Stimulated activated naive CD8-positive, alpha-beta T cell treated with anti-CD3 and anti-CD28 coated beads, Interleukin-15, amount 100 ng/mL, for 72 hours (primary cell): ENCODE measurements around the gene APRT.
A peak's percentile ranks its signal among the peaks of the same experiment; 100 is the strongest.

Experiments
- ATAC-seq: fragments of 150-1000 bp; cut with Tn5 transposase; 2 replicates; pipeline ENCODE4 v1.10.0; 2021; ENCODE audit warnings: mild to moderate bottlenecking, moderate library complexity
- DNase-seq, 2 donors: peaks; one replicate each; pipeline ENCODE4 v3.0.0; 2021 to 2022
- H3K27ac Mint-ChIP-seq, 2 donors: one replicate each; pipeline ENCODE4 v1.8.0; 2022; ENCODE audit warnings: mild to moderate bottlenecking in 2 of 2, mixed read lengths in 2 of 2, moderate library complexity in 2 of 2
- H3K27me3 Mint-ChIP-seq: one replicate; pipeline ENCODE4 v1.8.0; 2022; ENCODE audit warnings: mixed read lengths
- H3K4me1 Mint-ChIP-seq: one replicate; pipeline ENCODE4 v1.8.0; 2022; ENCODE audit warnings: mild to moderate bottlenecking, mixed read lengths
- H3K4me3 Mint-ChIP-seq, 2 donors: one replicate each; pipeline ENCODE4 v1.8.0; 2022; ENCODE audit warnings: mild to moderate bottlenecking in 2 of 2, mixed read lengths in 2 of 2, moderate library complexity in 1 of 2
- H3K9me3 Mint-ChIP-seq, 2 donors: one replicate each; pipeline ENCODE4 v1.8.0; 2022; ENCODE audit warnings: mixed read lengths in 2 of 2

Gene APRT, protein sequence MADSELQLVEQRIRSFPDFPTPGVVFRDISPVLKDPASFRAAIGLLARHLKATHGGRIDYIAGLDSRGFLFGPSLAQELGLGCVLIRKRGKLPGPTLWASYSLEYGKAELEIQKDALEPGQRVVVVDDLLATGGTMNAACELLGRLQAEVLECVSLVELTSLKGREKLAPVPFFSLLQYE

DNA sequence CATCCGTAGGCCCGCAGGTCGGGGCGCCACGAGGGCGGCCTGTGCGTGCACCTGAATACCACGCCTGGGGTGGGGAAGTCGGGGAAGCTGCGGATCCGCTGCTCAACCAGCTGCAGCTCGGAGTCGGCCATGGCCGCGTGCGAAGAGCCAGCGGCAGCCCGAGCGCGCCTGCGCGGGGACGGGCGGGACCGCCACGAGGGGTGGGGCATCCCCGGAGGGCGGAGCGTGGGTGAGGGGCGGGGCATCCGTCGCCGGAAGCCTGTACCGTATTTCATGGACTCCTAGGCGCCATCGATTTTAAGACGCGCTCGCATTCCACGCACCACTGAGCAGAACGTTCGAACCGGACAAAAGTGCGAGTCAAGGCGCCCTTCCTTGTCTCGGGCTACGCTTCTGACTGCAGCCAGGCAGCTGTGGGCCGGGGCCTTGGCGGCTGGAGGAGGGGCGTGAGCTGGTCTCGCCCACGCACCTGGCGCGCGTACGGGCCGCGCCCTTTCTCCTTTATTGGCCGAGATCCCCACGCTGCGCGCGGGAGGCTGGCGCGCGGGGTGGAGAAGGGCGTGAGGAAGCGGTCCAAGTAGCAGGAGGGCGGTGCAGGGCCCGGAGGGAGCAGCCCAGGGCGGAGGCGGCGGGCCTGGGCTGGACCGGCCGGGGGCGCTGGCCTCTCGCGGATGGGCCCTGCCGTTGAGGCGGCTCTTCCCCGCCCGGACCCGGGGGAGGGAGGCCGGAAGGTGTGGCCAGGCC lies at the start of gene APRT:
Gene APRT, minus strand, starts transcription at position 160 of the 744 bp plus-strand sequence. Its CDS starts 29 bp downstream, at position 131.
- no peaks in the 10 kb centered on the region for H3K27me3 Mint-ChIP-seq
- DNase-seq (peak; percentile 97 to 99), ATAC-seq (peak; percentile 73)
- no peaks in the 10 kb centered on the region for H3K9me3 Mint-ChIP-seq
- H3K4me1 Mint-ChIP-seq = peaks cover 55% of the 10 kb centered on the region
- H3K4me3 Mint-ChIP-seq = peak within 1 kb of the TSS; percentile 98 to 99
- H3K27ac Mint-ChIP-seq = peak within 1 kb of the TSS; percentile 98 to 99

DNA sequence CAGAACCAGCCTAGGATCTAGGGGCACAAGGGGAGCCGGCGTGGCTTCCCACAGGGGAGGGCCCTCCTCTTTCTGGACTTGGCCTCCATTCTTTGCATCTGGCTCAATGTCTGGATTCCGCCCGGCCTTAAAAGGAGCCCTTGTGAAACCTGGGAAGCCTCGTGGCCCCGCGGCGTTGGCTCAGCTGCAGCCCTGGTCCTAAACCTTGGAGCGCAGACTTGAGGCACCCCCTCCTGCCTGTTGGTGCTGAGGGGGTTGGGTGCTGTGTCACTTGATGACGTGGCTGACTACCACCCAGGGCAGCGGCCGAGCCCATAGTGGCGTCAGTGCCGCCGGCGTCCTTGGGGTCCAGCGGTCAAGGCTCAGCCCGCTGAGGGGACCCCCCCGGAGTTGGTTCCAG lies 49.6 kb upstream of the APRT start:
- no peaks in the 10 kb centered on the region for H3K27me3 Mint-ChIP-seq
- H3K27ac Mint-ChIP-seq = no peak overlapping the region
- no peak overlapping the region for H3K4me3 Mint-ChIP-seq
- ATAC-seq (no peak), DNase-seq (no peak)
- peaks cover 14% of the 10 kb centered on the region for H3K4me1 Mint-ChIP-seq
- H3K9me3 Mint-ChIP-seq = no peaks in the 10 kb centered on the region

DNA sequence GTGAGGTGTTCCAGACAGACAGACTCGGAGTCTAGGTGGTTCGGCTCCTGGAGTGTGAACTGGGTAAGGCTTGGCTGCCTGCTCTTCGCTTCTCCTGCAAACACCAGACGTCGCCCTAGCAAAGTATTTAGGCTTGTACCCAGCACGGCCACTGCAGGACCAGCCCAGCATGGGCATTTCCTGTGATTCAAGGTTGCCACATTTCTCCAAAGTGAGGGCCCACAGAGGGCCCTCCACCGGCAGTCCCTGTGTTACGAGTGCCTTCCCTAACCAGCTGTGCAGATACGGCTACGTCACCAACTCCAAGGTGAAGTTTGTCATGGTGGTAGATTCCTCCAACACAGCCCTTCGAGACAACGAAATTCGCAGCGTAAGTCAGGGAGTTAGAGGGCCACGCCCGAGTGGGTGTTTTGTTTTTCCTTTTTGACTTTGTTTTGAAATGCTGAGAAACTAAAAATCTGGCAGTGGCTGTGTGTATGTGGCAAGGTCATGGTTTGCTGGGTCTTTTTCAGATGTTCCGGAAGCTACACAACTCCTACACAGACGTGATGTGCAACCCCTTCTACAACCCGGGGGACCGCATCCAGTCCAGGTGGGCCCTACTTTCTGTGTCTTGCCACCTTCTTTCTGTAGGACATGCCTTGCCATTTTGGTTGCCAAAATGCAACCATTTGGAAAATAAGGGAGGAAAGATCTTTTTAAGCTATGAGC lies 47.8 kb upstream of the APRT start:
- no peaks in the 10 kb centered on the region for H3K27me3 Mint-ChIP-seq
- no peaks in the 10 kb centered on the region for H3K9me3 Mint-ChIP-seq
- H3K4me3 Mint-ChIP-seq = no peak overlapping the region
- peaks cover 31% of the 10 kb centered on the region for H3K4me1 Mint-ChIP-seq
- ATAC-seq (no peak), DNase-seq (no peak)
- H3K27ac Mint-ChIP-seq = no peak overlapping the region

DNA sequence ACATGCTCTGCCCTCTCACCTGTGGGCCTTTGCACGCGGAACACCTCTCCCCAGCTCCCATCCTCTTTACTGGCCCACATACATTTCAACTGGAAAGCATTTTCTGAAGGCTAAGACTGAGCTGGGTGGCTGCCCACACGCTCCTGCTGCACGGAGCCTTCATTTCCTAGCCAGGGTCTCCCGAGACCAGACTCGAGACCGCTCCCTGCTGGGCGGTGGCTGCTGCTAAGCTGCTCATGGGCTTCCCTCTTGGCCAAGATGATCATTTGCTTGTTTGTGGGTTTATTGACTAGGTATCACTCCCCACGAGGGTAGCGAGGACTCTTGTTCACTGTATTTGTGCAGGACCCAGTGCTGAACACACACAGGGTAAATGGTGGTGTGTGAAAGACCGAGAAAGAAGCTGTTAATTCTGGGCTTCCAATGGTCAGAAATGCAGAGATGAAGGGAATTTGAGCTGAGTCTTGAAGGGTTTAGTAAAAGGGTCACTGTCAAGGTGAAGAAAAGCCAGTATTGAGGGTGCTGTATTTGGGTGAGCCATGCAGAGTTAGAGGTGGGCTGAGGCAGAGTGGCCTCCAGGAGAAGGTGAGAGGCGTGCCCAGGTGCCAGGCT lies 46.1 kb upstream of the APRT start:
- H3K9me3 Mint-ChIP-seq = no peaks in the 10 kb centered on the region
- peak; percentile 73 for ATAC-seq
- peak; percentile 66 to 77 for DNase-seq
- peak overlapping the region; percentile 86 to 98 for H3K27ac Mint-ChIP-seq
- H3K4me3 Mint-ChIP-seq = peak overlapping the region; percentile 91 to 100
- no peaks in the 10 kb centered on the region for H3K27me3 Mint-ChIP-seq
- peaks cover 39% of the 10 kb centered on the region for H3K4me1 Mint-ChIP-seq

DNA sequence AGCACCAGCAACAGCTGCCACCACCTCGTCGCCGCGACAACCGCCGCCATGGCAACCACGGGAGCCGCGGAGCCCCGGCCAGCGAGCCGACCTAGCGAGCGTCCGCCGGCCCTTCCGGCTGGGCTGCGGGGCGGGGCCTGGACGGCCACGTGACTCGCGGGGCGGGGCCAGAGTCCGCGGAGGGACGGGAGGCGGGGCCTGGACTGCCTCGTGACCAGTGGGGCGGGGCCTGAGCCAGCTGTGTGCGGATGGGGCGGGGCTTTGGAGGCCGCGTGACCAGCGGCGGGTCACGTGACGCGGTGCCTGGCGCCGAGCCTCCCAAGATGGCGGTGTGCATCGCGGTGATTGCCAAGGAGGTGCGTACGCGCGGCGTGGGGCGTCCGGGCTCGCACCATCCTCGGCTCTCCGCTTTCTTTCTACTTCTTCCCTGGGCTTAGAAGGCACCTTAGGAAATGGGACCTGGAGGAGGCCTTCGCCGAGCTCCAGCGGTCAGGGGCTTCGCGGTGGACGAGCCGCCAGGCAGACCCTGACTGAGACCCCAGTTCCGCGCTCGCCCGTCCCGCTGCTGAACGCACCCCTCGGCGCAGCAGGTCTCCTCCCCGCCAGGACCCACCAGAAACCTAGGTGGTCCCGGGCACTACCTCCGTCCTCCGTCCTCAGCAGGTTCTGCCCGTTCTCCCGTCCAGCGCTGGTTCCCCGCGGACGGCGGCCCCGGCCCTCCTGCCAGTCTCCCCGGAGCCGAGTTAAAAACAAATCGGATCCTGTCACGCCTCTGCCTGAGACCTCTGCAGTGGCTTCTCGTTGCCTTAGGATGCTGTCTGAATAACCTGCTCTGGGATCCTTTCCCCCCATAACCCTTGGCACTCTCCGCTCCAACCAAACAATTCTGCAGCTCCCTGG lies 45.4 kb upstream of the APRT start, which contains the start of the genes GALNS and TRAPPC2L:
Gene GALNS, minus strand, starts transcription at position 120 of the 900 bp plus-strand sequence. Its CDS starts 70 bp downstream, at position 50.
Gene TRAPPC2L, plus strand, starts transcription at position 300 of the 900 bp plus-strand sequence. Its CDS starts 24 bp downstream, at position 324.
- Mint-ChIP-seq H3K27me3 (no peaks in the 10 kb centered on the region), H3K27ac (peak within 1 kb of the TSS; percentile 88 to 98), H3K4me3 (peak within 1 kb of the TSS; percentile 91 to 100), H3K4me1 (peaks cover 39% of the 10 kb centered on the region), H3K9me3 (no peaks in the 10 kb centered on the region)
- DNase-seq (peak; percentile 98 to 99), ATAC-seq (peak; percentile 82)

DNA sequence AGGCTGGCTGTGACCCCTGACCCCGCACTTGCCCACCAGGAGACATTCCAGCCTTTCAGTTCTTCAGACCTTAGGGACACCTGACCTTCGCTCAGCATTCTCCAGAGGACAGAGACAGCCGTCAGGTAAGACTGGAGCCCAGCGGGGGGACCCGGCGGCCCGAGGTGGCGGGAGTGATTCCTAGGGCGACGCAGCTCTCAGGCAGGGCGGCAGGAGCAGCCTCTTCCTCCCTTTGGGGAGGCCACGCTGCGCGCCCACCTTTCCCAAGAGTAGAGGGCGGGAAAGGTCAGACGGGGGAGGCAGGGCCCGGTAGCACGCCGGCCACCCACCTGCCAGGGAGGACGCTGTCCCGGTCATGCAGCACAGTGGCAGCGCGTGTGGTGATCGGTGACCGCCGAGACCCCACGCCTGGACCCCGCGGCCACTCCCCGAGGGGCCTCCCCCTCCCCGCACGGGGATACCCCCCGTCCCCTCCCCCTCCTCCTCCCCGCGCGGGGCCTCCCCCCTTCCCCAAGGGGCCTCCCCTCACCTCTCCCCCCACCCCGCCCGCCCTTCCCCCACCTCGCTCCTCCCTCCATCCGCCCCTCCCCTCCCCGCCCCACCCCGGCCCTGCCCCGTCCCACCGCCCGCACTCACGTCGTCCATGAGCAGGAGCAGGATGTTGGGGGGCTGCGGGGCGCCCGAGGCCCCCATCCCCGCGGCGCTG lies 44.5 kb upstream of the APRT start:
- H3K4me3 Mint-ChIP-seq = peak overlapping the region; percentile 91 to 100
- H3K4me1 Mint-ChIP-seq = peaks cover 39% of the 10 kb centered on the region
- peak; percentile 64 for ATAC-seq
- peak in 1 of 2 donors; percentile 20 for DNase-seq
- peak overlapping the region in 1 of 2 donors; percentile 6 for H3K27ac Mint-ChIP-seq
- no peaks in the 10 kb centered on the region for H3K27me3 Mint-ChIP-seq
- H3K9me3 Mint-ChIP-seq = no peaks in the 10 kb centered on the region

DNA sequence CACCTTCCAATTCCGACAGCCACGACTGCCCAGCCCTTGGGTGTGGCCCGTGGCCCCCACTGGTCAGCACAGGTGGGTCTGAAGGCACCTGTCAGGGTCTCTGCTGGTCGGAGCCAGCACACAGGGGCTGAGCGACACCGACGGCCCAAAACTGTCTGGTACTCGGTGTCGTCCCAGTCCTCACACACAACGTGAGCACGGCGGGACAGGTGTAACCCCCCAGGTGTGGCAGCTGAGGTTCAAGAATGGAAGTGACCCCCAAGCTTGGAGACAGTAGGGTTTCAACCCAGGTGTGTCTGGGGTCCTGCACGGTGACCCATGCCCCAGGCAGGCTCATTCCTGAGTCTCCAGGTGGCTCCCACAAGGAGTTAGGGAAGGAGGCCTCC lies 44.0 kb upstream of the APRT start:
- H3K9me3 Mint-ChIP-seq = no peaks in the 10 kb centered on the region
- H3K27ac Mint-ChIP-seq = peak overlapping the region in 1 of 2 donors; percentile 6
- DNase-seq (no peak), ATAC-seq (no peak)
- no peaks in the 10 kb centered on the region for H3K27me3 Mint-ChIP-seq
- peak overlapping the region; percentile 76 to 83 for H3K4me3 Mint-ChIP-seq
- H3K4me1 Mint-ChIP-seq = peaks cover 39% of the 10 kb centered on the region

DNA sequence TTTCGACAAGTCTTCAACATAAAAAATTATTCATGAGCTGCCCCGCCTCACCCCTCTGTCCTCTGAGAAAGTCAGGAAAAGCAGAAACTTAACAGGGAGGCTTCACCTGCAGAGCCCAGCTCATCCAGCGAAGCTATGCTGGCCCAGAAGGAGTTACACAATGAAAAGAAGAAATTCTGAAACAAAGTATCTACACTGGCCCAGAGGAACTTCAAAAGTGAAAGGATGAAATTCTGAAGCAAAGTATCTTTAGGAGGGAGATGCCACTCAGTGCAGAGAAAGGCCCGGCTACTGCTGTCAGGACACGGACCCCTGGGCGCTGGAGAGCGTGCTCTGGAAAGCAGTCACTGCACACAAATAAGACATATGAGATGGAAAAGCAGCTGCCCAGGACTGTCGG lies 43.4 kb upstream of the APRT start:
- Mint-ChIP-seq H3K9me3 (no peaks in the 10 kb centered on the region), H3K4me1 (peaks cover 39% of the 10 kb centered on the region), H3K4me3 (peak overlapping the region; percentile 63 to 67), H3K27ac (no peak overlapping the region), H3K27me3 (no peaks in the 10 kb centered on the region)
- DNase-seq = no peak
- no peak for ATAC-seq

DNA sequence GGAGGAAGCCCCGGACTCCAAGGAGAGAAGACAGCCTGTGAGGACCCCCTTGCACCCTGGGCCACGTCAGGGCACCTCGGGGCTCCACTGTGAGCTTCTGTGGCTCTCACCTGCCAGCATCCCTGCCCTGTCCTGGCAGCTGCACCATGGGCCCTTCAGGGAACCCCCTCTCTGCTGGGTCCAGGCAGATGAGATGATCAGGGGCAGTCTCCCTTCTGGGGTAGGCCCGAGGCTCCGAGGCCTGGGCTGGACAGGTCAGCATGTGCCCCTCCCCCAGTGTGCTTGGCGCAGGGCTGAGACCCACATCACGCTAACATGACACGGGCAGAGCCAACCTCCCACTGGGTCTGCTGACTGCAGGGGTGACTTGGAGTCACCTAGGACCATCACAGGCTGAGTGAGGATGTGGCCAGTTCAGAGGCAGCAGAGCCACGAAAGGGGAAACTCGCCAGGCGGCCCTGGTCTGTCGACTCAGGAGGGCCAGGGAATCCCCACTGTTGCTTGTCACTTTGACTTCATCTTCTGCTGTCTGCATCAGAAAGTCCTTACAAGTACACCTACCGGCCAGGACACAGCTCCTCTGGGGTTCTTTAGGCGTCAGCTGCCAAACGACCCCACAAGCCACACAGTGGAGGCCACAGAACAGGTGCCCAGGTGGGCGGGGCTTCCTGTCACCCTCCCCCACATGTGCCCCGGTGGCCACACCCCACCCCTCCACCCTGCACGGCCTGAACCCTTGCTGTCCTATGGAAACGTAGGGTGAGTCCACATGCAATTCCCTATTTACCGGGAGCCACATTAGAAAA lies 42.8 kb upstream of the APRT start:
- H3K4me1 Mint-ChIP-seq = peaks cover 39% of the 10 kb centered on the region
- peak; percentile 48 for ATAC-seq
- peak overlapping the region in 1 of 2 donors; percentile 33 for H3K4me3 Mint-ChIP-seq
- no peak overlapping the region for H3K27ac Mint-ChIP-seq
- peak; percentile 15 to 38 for DNase-seq
- H3K27me3 Mint-ChIP-seq = no peaks in the 10 kb centered on the region
- H3K9me3 Mint-ChIP-seq = no peaks in the 10 kb centered on the region

DNA sequence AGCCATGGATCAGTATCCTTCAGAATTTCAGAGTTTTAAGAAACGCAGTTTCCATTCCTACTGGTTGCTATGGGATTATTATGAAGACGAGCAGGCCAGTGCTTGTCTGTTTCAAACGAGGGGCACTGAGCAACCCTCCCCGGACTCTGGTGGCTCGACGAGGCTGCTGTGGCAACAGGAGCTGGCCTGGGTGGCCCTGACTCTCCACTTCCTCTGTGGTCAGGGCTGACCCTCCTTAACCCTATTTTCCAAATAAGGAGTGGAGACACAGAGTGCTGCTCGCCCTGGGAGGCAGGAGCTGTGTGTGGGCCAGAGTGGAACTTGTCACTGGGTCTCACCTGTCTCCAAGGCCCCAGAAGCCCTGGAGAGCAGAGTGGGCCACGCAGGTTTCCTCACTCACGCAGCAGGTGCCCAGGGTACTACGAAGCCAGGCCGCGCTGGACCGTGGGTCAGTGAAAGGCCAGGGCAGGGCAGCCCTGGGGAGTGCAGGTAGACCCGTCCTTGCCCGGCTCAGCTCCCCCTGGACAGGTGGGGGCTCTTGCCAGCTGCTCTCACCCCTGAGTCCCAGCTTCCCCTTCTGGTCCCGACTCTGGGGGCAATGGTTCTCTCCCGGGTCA lies 41.7 kb upstream of the APRT start:
- no peak for ATAC-seq
- Mint-ChIP-seq H3K4me3 (no peak overlapping the region), H3K4me1 (peaks cover 35% of the 10 kb centered on the region), H3K27ac (peak overlapping the region in 1 of 2 donors; percentile 12), H3K27me3 (no peaks in the 10 kb centered on the region), H3K9me3 (no peaks in the 10 kb centered on the region)
- DNase-seq = no peak

DNA sequence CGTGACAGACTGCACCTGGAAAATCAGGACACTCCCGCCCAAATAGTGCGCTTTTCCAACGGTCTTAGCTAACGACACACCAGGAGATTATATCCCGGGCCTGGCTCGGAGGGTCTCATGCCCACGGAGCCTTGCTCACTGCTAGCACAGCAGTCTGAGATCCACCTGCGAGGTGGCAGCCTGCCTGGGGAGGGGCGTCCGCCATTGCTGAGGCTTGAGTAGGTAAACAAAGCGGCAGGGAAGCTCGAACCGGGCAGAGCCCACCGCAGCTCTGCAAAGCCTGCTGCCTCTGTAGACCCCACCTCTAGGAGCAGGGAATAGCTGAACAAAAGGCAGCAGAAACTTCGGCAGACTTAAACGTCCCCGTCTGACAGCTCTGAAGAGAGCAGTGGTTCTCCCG lies 39.9 kb upstream of the APRT start:
- H3K4me3 Mint-ChIP-seq = no peak overlapping the region
- no peak for ATAC-seq
- H3K27ac Mint-ChIP-seq = no peak overlapping the region
- H3K4me1 Mint-ChIP-seq = peaks cover 25% of the 10 kb centered on the region
- no peak for DNase-seq
- no peaks in the 10 kb centered on the region for H3K9me3 Mint-ChIP-seq
- no peaks in the 10 kb centered on the region for H3K27me3 Mint-ChIP-seq

DNA sequence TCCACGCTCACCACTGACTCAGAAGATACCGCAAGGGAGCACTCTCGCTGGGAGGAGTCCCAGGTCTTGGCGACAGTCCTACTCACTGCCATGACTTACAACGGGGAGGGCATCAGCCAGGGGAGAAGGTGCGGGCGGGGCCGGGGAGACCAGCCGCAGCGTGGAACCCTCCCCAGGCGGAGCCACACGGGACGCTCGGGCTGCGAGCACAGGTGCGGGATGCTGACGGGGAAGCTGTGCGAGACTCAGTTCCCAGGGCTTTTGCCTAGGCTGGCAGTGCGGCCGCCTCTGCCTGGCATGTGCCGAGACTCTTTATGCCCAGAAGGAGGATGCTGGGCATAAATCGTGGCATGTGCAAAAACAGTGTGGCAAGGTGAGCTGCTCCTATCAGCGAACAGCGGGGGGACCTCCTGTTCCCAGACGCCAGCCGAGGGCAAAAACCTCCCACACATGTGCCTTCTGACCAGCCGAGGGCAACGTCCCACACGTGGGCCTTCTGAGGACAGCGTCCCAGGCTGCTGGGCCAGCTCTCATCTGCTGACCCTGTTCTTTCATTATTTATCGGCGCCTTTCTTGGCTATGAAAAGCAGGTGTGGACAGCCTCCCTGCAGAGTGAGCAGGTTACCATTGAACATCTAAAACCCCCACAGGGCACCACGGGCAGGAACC lies 38.9 kb upstream of the APRT start:
- Mint-ChIP-seq H3K9me3 (no peaks in the 10 kb centered on the region), H3K4me1 (peaks cover 19% of the 10 kb centered on the region), H3K4me3 (no peak overlapping the region), H3K27ac (peak overlapping the region in 1 of 2 donors; percentile 12), H3K27me3 (no peaks in the 10 kb centered on the region)
- DNase-seq (no peak), ATAC-seq (no peak)

DNA sequence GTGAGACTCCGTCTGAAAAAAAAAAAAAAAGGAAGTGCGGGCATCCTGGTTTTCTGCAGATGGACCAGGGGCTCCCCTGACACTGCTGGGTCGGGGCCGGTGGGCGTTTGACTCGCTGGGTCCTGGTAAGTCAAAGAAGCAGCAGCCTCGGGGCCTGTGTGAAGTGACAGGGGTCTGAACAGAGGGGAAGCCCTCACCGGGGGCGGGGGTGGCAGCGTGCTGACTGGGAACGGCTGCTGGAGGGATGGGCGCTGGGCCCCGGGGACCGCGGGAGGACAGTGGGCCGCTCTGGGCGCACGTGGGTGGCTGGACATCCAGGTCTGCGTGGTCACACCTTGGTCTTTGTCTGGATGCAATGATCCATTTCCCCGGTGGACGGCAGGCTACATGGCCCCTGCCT lies 36.8 kb upstream of the APRT start:
- DNase-seq (no peak), ATAC-seq (no peak)
- H3K9me3 Mint-ChIP-seq = no peaks in the 10 kb centered on the region
- no peaks in the 10 kb centered on the region for H3K4me1 Mint-ChIP-seq
- H3K27me3 Mint-ChIP-seq = no peaks in the 10 kb centered on the region
- no peak overlapping the region for H3K4me3 Mint-ChIP-seq
- H3K27ac Mint-ChIP-seq = no peak overlapping the region
